Erythroblast (primary cell): ENCODE data around the gene IMMP1L.

Experiments
- GATA1 ChIP-seq: IDR thresholded peaks from 2 replicates; pipeline ENCODE4 v1.6.1; 2011; ENCODE audit warnings: low read depth, mild to moderate bottlenecking, control low read depth, low read length, moderate library complexity
- POLR2A ChIP-seq: IDR thresholded peaks from 2 replicates; pipeline ENCODE4 v1.6.1; 2011; ENCODE audit warnings: mild to moderate bottlenecking, low read length

- TF ChIP-seq POLR2A = no peak
- no peak for TF ChIP-seq GATA1
Measured at GRCh38 chr11:31487848-31488247, 21.6 kb downstream of the IMMP1L start.
